Smooth muscle cell (in vitro differentiated cells): ENCODE measurements around the gene TXNL4B. TPM values are rescaled to one million over a fixed set of nuclear protein-coding genes. Genes with fewer than 3 reads are reported as not detected.
"Not testable (repeated sequence)": the region's sequence is repeated elsewhere in the genome, so short reads cannot be mapped to it uniquely, and the experiment has no call there.

Experiments
- DNase-seq: peaks from one replicate; lab custom pipeline; 2025; ENCODE audit not compliant: unreplicated experiment; lab: John Stamatoyannopoulos, UW
- H2AFZ ChIP-seq: fragments of 200-600 bp; sonication (generic); 2 replicates; pipeline ENCODE4 v1.6.0; 2016; ENCODE audit warnings: antibody characterized with exemption, low read depth, mild to moderate bottlenecking
- H3F3A ChIP-seq: fragments of 200-600 bp; sonication (generic); 2 replicates; pipeline ENCODE4 v1.6.0; 2017; ENCODE audit warnings: antibody characterized with exemption, low read depth
- H3K27ac ChIP-seq: fragments of 200-600 bp; sonication (generic); 2 replicates; pipeline ENCODE4 v1.5.1; 2016; ENCODE audit warnings: low read depth, mild to moderate bottlenecking
- H3K27me3 ChIP-seq: fragments of 200-600 bp; sonication (generic); 2 replicates; pipeline ENCODE4 v1.6.1; 2016; ENCODE audit warnings: low read depth, mild to moderate bottlenecking
- H3K36me3 ChIP-seq: fragments of 200-600 bp; sonication (generic); 2 replicates; pipeline ENCODE4 v1.5.1; 2016; ENCODE audit warnings: low read depth
- H3K4me1 ChIP-seq: fragments of 200-600 bp; sonication (generic); 2 replicates; pipeline ENCODE4 v1.5.1; 2016; ENCODE audit warnings: low read depth
- H3K4me2 ChIP-seq: fragments of 200-600 bp; sonication (generic); 2 replicates; pipeline ENCODE4 v1.6.0; 2016; ENCODE audit warnings: mild to moderate bottlenecking
- H3K4me3 ChIP-seq: fragments of 200-600 bp; sonication (generic); 2 replicates; pipeline ENCODE4 v1.5.1; 2016; ENCODE audit warnings: mild to moderate bottlenecking
- H3K79me2 ChIP-seq: fragments of 200-600 bp; sonication (generic); 2 replicates; pipeline ENCODE4 v1.6.0; 2016; ENCODE audit warnings: low read depth, mild to moderate bottlenecking
- H3K9ac ChIP-seq: fragments of 200-600 bp; sonication (generic); 2 replicates; pipeline ENCODE4 v1.6.0; 2016; ENCODE audit warnings: low read depth
- H3K9me3 ChIP-seq: fragments of 200-600 bp; sonication (generic); replicated peaks from 2 replicates; pipeline ENCODE4 v1.5.1; 2016; ENCODE audit warnings: low read depth
- H4K20me1 ChIP-seq: fragments of 200-600 bp; sonication (generic); 2 replicates; pipeline ENCODE4 v1.6.0; 2016; ENCODE audit warnings: low read depth
- WGBS: methylation state at CpG from one replicate; pipeline ENCODE4 v1.1.7; 2016; ENCODE audit warnings: low lambda C conversion rate; 5-methylcytosine and 5-hydroxymethylcytosine counted together
- polyA plus RNA-seq: library from polyadenylated mRNA; unstranded; fragments of >200 nt; fragmentation: Nextera tagmentation; extraction: Ambion mirVana; gene quantifications from 2 replicates; pipeline ENCODE4 v1.2.1, GENCODE V29; 2016
- total RNA-seq: library from RNA; depleted of rRNA; stranded (reverse); fragments of >200 nt; gene quantifications from 2 replicates; pipeline ENCODE4 v1.2.3, GENCODE V29; 2014
- TF ChIP-seq, protein P1 (sequence below): fragments of 200-600 bp; sonication (generic); IDR thresholded peaks from 2 replicates; pipeline ENCODE4 v1.5.1; 2017; ENCODE audit warnings: borderline replicate concordance, mild to moderate bottlenecking, antibody characterized with exemption; ENCODE audit not compliant: insufficient read depth, poor library complexity, severe bottlenecking

TXNL4B gene
- total and polyA plus RNA-seq, 2 experiments from 2014 or later = 8.4 to 10.5 TPM

DNA sequence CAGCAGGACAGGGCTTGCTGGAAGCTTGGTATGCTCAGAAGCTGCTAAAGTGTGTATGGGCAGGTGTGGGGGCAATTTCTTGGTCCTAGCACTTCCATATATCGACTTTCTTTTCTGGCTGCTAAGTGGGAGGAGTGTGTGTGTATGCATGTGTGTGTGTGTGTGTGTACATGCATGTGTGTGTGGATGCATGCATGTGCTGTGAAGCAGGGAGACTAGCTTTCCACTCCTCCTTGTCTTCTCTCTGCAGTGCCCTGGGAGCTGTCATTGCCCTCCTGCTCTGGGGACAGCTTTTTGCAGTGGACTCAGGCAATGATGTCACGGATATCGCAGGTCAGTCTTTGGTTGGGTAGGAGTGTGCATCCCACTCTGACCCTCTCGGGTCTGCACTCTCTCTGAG is 37.5 kb downstream of the TXNL4B start:
- TF ChIP-seq, protein P1, sequence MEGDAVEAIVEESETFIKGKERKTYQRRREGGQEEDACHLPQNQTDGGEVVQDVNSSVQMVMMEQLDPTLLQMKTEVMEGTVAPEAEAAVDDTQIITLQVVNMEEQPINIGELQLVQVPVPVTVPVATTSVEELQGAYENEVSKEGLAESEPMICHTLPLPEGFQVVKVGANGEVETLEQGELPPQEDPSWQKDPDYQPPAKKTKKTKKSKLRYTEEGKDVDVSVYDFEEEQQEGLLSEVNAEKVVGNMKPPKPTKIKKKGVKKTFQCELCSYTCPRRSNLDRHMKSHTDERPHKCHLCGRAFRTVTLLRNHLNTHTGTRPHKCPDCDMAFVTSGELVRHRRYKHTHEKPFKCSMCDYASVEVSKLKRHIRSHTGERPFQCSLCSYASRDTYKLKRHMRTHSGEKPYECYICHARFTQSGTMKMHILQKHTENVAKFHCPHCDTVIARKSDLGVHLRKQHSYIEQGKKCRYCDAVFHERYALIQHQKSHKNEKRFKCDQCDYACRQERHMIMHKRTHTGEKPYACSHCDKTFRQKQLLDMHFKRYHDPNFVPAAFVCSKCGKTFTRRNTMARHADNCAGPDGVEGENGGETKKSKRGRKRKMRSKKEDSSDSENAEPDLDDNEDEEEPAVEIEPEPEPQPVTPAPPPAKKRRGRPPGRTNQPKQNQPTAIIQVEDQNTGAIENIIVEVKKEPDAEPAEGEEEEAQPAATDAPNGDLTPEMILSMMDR = no peak
- Histone ChIP-seq H3K36me3 (no peaks in the 10 kb centered on the region), H3K9me3 (no peaks in the 10 kb centered on the region), H3K4me1 (no peaks in the 10 kb centered on the region), H3K27me3 (no peaks in the 10 kb centered on the region), H3K9ac (no peak overlapping the region), H4K20me1 (no peaks in the 10 kb centered on the region), H3K4me3 (no peak overlapping the region), H2AFZ (no peak overlapping the region), H3K27ac (no peak overlapping the region), H3F3A (no peaks in the 10 kb centered on the region), H3K79me2 (no peaks in the 10 kb centered on the region), H3K4me2 (no peak overlapping the region)
- no peak for DNase-seq
- 85% methylated on average over 4 of the region's 4 CpGs for WGBS

DNA sequence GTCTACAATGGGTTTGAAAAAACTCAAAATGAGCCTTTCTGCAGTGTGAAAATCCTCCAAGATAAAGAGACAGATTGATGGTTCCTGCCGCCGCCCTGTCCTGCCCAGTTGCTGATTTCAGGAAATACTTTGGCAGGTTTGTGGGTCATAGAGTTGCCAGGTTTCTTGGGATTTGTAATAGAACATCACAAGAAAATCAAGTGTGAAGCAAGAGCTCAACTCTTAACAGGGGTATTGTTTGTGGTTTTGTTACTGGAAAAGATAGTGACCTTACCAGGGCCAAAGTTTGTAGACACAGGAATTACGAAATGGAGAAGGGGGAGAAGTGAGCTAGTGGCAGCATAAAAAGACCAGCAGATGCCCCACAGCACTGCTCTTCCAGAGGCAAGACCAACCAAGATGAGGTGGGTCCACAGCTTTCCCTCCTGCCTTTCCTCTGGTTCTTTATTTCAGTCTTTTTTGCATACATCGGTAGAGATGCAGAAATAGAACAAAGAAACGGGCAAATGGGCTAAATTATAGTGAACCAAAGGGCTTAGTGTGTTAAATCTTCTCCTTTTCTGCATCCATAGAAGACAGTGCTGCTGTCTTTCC is 39.1 kb downstream of the TXNL4B start, which contains the start of gene HP:
Gene HP, plus strand, starts transcription at position 252 of the 594 bp plus-strand sequence. Its CDS starts 148 bp downstream, at position 400.
- H3K9me3 ChIP-seq, H3K9ac ChIP-seq, H4K20me1 ChIP-seq, H3K4me1 ChIP-seq, H3K36me3 ChIP-seq, H3K27ac ChIP-seq, H3K4me3 ChIP-seq, DNase-seq, H3K79me2 ChIP-seq, H3F3A ChIP-seq, H3K4me2 ChIP-seq, H2AFZ ChIP-seq, H3K27me3 ChIP-seq: not testable (repeated sequence)
- WGBS = 83% methylated on average over 5 of the region's 5 CpGs

DNA sequence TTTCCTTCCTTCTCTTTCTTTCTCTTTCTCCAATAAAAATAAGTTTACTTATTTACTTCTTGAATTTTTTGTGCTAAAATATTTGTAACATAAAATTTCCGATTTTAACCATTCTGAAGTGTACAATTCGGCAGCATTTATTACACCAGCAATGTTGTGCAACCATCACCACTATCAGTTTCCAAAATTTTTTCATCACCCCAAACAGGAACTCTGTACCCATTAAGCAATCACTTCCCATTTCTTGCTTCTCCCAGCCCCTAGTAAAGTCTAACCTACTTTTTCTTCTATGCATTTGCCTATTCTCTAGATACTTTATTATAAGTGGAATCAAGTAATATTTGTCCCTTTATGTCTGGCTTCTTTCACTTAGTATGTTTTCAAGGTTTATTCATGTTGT is 41.6 kb downstream of the TXNL4B start:
- no peaks in the 10 kb centered on the region for H4K20me1 ChIP-seq
- DNase-seq = no peak
- H3K4me2 ChIP-seq = no peak overlapping the region
- no peak overlapping the region for H3K4me3 ChIP-seq
- TF ChIP-seq, protein P1 = no peak
- H3K79me2 ChIP-seq = no peaks in the 10 kb centered on the region
- no peak overlapping the region for H2AFZ ChIP-seq
- H3K27me3 ChIP-seq = no peaks in the 10 kb centered on the region
- H3K27ac ChIP-seq = no peak overlapping the region
- no peaks in the 10 kb centered on the region for H3F3A ChIP-seq
- no peaks in the 10 kb centered on the region for H3K9me3 ChIP-seq
- H3K36me3 ChIP-seq = no peaks in the 10 kb centered on the region
- no peaks in the 10 kb centered on the region for H3K4me1 ChIP-seq
- no peak overlapping the region for H3K9ac ChIP-seq
- WGBS = 89% methylated on average over 2 of the region's 2 CpGs

DNA sequence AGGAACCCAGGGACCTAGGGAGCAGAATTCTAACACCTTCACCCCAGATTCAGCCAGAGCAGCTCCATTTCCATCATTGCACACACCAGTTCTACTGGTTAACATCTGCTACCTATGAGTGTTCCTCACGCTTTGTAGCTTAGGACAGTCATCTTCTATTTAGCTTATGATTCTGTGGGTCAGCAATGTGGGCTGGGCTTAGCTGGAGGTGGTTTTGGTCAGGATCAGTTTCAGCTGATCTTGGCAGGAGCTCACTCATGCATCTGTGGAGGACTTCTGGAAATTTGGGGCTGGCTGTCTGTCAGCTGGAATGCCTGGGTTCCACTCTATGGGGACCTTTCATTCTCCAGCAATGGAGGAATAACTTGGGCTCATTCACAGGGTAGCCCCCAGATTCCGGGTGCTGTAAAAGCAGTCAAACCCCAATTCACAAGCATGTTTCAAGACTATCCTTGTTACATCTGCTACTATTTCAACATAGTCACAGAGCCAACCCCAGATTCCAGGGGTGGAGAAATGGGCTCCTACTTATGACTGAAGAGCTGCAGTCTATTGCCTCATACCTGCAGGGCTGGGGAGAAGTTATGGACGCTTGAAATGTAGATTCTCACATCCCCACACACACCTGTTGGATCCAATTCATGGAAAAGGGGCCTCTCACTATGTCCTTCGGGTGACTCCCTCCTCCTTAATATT is 42.5 kb downstream of the TXNL4B start:
- Histone ChIP-seq H4K20me1 (no peaks in the 10 kb centered on the region), H2AFZ (no peak overlapping the region), H3K79me2 (no peaks in the 10 kb centered on the region), H3K27ac (no peak overlapping the region), H3K9ac (no peak overlapping the region), H3K9me3 (no peaks in the 10 kb centered on the region), H3K4me3 (no peak overlapping the region), H3K27me3 (no peaks in the 10 kb centered on the region), H3K36me3 (no peaks in the 10 kb centered on the region), H3K4me2 (no peak overlapping the region), H3F3A (no peaks in the 10 kb centered on the region), H3K4me1 (no peaks in the 10 kb centered on the region)
- TF ChIP-seq, protein P1 = no peak
- no peak for DNase-seq
- 87% methylated on average over 4 of the region's 4 CpGs for WGBS
